NCI-H446 (cell line): ENCODE results near the gene CSF2.
"Not testable (repeated sequence)": the region's sequence is repeated elsewhere in the genome, so short reads cannot be mapped to it uniquely, and the experiment has no call there.

Source experiments
- DNase-seq, 2 experiments: peaks; one replicate each; lab custom pipeline; 2025; lab: John Stamatoyannopoulos, UW

The CSF2 gene

DNA sequence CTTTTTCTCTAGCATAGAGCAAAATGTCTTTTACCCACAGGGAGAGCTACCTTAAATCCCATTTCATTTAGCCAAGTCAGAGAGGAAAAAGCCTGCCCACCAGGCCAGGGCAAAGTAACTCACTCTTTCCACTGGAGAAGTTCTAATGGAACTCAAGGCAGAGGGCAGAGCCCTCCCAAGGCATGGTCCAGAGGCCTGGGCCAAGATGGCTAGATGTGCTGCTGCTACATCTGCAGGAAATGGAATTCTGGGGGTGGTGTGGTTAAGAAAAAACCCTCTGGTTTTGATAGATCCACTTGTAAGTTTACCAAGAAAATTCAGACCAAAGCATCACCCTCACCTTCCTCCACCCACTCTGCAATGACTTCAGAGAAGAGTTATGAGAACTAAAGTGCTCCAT lies 37.3 kb downstream of the CSF2 start:
- DNase-seq = no peak

DNA sequence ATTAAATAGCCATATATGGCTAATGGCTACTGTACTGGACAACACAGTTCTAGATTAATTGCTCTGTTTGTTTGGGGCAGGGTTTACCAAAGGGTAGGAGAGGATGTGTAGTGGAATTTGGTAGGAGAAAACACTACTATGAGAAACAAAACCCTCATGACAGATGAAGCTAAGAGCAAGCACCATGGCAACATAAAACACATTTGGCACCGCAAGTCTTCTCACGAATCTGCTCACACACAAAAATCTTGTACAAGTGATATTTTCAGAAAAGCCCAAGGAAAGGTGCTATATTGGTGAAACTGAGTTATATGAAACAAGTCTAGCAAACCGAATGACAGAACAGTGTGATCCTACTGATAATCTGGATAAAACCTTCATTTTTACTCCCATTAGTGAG lies 38.5 kb downstream of the CSF2 start:
- no peak for DNase-seq

GRCh38 chr5:132114150-132115121 lies 40.8 kb downstream of the CSF2 start:
- DNase-seq = no peak

GRCh38 chr5:132115375-132115774 lies 41.8 kb downstream of the CSF2 start:
- no peak for DNase-seq

- no peak for DNase-seq
Observed at GRCh38 chr5:132116072-132116471, 42.5 kb downstream of the CSF2 start.

GRCh38 chr5:132116909-132117489 lies 43.4 kb downstream of the CSF2 start:
- not testable (repeated sequence) for DNase-seq

DNA sequence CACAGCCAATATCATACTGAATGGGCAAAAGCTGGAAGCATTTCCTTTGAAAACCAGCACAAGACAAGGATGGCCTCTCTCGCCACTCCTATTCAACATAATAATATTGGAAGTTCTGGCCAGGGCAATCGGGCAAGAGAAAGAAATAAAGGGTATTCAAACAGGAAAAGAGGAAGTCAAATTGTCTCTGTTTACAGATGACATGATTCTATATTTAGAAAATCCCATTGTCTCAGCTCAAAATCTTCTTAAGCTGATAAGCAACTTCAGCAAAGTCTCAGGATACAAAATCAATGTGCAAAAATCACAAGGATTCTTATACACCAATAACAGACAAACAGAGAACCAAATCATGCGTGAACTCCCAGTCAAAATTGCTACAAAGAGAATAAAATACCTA lies 47.1 kb downstream of the CSF2 start:
- DNase-seq = not testable (repeated sequence)

DNA sequence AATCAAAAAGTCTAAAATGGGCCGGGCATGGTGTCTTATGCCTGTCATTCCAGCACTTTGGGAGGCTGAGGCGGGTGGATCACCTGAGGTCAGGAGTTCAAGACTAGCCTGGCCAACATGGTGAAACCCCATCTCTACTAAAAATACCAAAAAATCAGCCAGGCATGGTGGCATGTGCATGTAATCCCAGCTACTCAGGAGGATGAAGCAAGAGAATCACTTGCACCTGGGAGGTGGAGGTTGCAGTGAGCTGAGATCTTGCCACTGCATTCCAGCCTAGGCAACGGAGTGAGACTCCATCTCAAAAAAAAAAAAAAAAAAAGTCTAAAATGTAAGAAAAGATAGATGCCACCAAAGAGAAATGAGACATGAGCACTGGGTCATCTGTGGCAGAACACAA lies 49.4 kb downstream of the CSF2 start:
- not testable (repeated sequence) for DNase-seq

- DNase-seq = not testable (repeated sequence)
Observed at GRCh38 chr5:132123578-132123977, 50.0 kb downstream of the CSF2 start.
